SW 1271 (cell line): Measurements from ENCODE around the gene SMYD5.

Source experiments
- DNase-seq, 2 experiments: peaks; one replicate each; lab custom pipeline; 2025; lab: John Stamatoyannopoulos, UW

SMYD5 gene

DNA sequence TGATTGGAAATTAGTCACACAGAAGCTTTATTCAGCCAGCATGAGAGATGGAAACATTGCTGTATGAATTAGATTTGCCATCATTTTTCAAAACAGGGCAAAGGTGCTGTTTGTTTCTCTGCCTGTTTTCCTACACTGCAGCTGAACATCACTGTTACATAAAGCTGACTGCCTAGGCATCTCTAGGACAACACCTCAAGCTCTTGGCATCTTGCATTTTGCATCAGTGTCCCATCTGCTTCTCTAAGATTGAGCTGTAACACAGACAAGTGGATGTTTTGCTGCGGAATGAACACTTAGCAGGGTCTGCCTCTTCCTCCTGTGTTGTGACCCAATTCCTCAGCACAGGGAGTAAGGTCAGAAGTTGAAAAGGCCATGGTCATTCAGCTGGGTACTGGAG is 24.9 kb downstream of the SMYD5 start:
- DNase-seq: no peak

DNA sequence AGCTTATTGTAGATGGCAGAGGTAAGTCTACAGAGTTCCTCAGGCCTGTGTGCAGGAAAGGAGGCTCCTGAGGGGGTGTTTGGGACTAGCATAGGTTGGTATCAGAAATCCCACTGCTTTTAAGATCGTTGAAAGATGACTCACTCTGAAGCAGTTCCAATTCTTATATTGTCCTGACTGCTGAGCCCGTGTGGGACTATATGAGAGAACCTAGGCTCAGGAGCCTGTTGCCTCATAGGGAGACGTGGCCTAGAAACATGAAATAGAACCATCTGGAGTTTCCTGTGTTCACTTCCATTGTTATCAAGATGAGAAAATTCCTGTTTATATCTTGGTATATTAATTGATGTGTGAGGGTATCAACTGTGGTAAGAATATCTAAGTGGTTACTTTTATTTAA is 25.7 kb downstream of the SMYD5 start:
- no peak for DNase-seq

DNA sequence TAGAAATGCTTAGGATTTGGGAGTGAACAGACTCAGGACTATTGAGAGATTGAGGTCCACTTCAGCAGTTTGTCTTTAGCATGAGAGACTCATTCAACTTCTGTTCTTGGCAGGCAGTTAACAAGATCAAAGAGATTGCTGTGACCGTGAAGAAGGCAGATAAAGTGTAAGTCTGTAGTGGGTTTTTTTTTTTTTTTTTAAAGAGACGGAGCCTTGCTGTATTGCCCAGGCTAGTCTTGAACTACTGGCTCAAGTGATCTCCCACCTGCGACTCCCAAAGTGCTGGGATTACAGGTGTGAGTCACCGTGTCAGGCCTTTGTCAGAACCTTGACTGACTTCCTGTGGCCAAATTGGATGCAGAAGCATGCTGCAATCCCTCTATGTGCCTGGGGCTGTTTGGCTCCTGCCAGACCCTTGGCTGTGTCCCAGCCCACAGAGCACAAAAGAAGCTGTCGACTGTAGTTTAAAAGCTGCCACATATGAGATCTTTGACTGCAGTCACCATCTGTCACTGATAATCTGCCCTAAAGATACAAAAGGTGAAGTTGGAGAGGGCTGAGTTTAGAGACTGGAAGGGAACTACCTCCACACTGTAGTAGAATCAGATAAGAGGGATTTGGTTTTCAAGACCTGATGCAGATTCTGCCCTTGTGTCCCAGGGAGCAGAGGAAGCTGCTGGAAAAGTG is 30.0 kb downstream of the SMYD5 start:
- DNase-seq: peak in 1 of 2 experiments; percentile 33

DNA sequence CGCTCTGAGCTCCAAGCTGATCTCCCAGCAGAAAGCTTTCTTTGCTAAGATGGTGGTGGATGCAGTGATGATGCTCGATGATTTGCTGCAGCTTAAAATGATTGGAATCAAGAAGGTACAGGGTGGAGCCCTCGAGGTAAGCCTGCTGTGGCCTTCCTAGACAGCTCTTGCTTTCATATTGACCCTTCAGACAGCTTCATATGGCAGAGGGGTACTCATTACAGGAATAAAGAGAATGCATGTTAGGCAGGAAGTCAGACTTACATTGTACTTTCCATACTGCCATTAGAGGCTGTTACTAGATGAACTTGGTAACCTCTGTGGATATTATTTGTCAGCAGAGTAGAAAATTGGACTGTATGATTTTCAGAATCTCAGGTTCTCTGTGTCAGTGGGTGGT is 30.5 kb downstream of the SMYD5 start:
- no peak for DNase-seq

DNA sequence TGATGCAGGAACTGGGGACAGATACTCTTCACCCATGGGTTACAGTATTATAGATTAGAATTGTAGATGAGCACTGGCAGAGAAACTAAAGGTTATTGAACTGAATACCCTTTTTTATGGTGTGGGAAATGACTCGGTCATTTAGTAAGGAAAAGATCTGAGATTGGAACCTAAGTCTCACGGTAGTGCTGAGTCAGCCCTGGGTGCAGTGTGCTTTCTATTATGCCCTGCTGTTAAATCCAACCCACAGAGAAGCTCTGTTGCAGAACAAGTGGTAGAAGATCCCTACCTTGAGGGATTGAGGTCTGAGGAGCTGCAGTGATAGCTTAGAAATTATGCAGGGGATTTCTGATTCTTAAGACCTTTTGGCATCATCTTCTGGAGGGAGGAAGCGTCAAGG is 32.8 kb downstream of the SMYD5 start:
- no peak for DNase-seq

DNA sequence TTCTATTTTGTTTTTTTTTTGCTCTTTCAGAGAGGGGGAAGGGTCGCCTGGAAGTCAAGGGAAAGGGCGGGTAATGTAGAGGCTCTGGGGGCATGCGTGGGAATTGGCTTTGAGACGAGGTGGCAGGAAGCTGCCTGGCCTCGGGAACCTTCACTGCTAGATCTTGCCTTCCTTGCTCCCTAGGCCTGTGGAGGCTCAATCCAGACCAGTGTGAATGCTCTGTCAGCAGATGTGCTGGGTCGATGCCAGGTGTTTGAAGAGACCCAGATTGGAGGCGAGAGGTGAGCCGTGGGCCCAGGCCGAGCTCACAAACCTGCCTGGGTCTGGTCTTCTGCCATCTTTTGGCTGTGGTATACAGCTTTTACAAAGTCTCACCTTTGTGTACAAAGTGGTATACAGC is 35.6 kb downstream of the SMYD5 start:
- DNase-seq: no peak

DNA sequence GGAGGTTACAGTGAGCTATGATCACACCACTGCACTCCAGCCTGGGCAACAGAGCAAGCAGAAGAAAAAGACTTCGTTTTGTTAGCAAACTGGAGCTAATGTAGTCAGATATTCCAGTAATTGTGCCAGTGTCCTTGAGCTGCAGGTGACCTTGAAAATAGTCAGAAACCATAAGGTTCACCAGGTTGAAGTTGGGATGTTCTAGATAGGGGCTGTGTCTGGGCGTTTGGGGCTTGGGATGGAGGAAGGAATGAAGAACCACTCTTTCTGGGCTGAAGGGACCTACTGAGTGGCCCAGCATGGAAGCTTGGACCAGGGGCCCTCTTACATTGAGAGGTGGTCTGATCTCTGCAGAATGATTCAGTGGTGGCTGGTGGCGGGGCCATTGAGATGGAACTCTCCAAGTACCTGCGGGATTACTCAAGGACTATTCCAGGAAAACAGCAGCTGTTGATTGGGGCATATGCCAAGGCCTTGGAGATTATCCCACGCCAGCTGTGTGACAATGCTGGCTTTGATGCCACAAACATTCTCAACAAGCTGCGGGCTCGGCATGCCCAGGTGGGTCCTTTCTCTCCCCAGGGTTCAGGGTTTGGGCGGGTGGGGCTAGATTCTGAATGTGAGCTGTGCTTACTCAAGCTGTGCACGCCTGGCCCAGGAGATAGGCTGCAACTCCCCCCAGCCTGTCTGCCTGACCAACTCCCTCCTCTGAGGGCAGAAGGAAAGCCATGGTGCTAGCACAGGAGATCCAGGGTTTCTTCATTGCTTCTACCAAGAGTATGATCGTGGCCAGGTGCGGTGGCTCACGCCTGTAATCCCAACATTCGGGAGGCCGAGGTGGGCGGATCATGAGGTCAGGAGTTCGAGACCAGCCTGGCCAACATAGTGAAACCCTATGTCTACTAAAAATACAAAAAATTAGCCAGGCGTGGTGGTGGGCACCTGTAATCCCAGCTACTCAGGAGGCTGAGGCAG is 37.1 kb downstream of the SMYD5 start:
- DNase-seq: no peak

DNA sequence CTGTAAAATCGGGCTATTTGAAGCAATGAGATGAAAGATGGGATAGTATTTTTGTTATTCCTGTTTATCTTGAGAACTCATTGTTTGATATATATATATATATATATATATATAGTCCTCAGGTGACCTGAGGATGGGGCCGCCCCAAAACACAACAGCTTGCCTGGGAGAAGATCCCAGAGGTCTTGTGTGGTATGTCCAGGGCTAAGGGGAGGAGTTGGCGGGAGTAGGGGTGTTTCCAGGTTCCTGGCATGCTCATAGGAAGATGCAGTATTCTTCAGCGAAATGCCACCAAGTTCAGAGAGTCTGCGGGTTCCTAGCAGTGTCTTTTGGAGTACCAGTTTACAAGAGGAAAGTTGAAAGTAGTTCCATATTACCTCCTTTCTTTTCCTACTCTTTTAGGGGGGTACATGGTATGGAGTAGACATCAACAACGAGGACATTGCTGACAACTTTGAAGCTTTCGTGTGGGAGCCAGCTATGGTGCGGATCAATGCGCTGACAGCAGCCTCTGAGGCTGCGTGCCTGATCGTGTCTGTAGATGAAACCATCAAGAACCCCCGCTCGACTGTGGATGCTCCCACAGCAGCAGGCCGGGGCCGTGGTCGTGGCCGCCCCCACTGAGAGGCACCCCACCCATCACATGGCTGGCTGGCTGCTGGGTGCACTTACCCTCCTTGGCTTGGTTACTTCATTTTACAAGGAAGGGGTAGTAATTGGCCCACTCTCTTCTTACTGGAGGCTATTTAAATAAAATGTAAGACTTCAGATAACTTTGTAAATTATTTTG is 38.4 kb downstream of the SMYD5 start:
- no peak for DNase-seq

DNA sequence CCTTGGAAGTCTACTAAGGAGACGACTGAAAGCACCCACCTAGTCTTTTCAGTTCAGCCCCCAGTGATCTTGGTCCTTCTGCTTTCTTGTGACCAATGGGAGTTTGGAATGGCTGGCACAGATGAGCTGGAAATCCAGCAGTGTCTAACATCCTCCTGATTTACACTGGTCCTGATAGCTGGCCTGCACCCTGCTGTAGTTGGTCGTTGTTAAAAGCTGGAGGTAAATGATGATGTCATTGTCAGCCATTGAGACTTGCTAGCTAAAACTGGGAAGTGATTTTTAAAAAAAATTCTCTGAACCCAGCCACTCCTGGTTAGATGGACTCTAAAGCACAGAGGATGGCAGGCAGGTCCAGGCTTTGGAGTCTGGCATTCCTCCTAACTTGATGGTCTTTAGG is 39.4 kb downstream of the SMYD5 start:
- no peak for DNase-seq

DNA sequence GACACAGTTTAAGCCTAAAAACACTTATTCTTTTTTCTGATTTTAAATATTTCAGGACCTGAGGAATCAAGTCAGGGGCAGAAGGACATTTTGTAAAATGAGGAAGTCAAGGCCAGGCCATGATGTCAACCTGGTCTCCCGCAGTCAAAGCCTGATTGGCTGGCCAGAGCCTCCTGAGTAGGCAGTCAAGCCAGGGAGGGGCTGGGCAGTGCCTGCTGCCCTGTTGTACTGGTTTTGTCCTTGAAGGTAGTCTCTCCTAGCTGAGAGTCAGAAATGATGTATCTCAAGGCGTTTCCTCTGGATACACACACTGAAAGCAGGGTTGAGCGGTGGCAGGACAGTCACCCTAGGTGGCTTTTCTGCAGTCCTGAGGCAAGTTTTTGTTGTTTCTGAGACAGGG is 39.9 kb downstream of the SMYD5 start:
- no peak for DNase-seq

DNA sequence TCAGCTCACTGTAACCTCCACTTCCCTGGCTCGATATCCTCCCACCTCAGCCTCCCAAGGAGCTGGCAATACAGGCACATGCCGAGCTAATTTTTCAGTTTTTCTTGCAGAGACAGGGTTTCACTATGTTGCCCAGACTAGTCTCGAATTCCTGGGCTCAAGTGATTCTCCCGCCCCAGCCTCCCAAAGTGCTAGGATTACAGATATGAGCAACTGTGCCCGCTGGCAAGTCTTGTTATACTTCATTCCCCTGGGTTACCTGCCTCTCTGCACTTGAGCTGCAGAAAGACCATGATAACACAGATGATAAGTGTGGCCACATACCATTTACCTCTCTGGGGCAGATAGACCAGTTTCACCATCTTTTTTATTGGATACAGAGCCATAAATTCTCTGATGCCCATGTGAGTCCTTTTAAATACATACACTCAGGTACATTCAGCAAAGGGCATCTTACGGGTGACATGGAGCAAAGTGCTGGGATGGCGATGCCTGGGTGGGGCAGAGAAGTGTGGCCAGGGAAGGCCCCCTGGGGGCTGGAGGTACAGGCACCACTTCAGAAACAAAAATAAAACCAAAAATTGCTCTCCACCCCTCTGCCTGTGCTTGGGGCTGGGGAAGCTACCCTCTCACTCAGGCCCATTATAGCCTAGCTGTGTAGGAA is 40.4 kb downstream of the SMYD5 start:
- no peak for DNase-seq

DNA sequence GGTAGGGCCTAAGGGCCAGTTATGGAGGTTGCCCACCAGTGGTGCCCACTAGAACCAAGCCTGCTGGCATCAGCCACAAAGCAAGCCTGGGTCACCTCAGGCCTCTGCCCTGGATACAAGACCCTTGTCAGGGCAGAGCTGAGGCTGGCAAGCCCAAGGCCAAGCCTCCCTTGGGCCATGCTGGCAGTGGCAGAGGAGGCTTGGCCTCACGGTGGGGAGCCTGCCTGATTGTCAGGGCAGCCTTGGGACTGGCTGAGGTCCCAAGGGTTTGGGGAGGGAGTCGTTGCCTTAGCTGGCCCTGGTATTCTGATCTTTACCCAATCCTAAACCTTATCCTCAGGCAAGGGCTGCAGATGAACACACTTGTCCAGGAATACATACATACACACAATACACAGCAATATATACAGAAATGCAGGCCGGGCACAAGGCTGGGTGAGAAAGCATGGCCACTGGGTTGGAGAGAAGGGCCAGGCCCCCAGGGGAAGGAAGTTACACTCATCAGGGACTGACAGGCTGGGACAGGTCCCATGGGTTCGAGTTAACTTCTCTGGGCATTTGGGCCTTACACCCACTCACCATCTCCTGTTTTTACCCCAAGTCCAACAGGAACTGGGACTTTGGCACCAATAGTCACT is 41.1 kb downstream of the SMYD5 start:
- no peak for DNase-seq

DNA sequence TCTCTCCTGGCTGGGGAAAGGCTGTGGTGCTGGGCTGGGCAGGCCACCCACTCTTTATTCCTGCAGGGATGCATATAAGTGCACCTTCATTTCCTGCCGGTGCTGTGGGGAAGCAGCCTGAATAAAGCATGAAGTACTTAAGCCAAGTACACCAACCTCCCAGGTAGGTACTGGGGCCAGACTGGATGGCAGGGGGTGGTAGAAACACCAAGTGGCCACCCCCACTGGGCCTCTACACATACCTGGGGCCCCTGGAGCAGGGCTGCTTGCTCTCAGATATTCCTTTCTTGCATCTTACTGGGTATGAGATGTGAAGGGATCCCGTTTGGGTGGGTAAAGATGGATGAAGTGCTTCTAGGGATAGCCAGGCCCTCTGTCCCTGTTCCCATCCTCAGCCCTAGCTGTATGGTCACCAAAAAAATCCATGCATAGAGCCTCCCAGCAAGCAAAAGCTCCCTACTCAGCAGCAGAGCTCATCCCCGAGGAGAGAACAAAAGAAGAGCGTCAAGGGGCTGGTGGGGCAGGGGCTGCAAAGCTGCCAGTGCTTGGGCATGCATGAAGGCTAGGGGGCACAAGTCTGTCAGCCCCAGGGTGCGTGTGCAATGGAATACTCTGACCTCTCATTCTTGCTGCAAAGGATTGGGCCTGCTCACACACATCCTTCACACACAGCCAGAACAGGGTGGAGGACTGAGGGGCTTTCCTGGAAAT is 42.0 kb downstream of the SMYD5 start:
- DNase-seq: no peak

DNA sequence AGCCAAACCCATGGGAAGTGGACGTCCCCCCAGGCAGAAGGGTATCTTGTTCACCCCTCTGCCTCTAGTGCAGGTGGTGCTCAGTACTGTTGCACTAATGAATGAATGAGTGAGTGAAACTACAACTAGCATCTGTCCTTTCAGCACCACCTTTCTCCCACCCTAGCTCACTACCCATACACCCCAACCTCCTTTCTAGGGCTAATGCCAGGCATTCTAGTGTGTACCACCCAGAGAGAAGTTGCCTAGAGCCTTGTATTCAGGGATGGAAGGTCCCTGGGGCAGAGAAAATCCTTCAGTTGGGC is 42.5 kb downstream of the SMYD5 start:
- DNase-seq: no peak

DNA sequence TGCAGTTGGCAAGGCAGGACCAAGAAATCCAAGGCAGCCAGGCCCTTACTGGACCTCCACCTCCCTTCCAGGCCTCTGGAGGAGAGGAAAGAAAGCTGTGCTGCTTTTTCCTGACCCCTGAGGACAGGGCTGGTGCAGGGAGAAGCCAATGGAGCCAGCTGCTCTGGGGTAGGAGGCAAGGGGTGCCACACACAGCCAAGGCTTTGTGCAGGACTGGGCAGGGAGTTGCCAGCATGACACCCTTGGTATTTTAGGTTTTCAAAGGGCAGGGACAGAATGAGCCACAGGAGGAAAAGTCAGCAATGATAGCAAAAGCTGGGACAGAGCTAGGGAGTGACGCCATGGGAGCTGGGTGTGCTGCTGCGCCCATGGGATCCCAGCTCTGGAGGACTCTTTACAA is 43.0 kb downstream of the SMYD5 start:
- no peak for DNase-seq

DNA sequence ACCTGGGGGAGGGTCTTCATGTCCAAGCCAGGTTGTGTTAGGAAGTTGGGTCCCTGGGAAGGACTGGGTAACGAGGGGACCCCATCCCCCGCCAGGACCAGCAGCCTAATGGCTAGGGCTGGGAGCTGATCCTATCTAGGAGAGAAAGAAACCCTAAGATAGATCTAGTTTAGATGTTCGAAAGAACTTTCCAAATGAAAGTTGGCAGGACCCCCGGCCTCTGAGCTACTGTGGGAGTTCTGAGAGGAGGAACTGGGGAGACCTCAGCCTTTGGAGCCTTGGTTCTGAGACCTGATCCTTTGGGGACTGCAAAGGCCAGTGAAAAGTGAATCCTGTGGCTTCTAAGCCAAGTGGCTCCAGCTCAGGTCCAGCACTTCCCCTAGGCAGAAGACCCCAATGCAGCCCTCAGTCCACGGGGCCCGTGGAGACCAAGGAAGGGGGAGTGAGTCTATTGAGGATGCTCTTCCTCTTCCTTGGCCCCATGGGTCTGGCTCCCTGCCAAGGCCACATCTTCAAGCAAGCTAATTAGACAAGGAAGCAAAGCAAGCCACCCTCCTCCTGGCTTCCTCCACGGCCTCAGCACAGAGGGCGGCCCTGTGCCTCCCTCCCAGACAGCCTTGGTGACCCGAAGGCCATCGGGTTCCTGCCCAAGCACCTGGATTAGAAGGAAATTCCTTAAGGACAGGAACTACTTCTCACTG is 43.5 kb downstream of the SMYD5 start:
- no peak for DNase-seq

DNA sequence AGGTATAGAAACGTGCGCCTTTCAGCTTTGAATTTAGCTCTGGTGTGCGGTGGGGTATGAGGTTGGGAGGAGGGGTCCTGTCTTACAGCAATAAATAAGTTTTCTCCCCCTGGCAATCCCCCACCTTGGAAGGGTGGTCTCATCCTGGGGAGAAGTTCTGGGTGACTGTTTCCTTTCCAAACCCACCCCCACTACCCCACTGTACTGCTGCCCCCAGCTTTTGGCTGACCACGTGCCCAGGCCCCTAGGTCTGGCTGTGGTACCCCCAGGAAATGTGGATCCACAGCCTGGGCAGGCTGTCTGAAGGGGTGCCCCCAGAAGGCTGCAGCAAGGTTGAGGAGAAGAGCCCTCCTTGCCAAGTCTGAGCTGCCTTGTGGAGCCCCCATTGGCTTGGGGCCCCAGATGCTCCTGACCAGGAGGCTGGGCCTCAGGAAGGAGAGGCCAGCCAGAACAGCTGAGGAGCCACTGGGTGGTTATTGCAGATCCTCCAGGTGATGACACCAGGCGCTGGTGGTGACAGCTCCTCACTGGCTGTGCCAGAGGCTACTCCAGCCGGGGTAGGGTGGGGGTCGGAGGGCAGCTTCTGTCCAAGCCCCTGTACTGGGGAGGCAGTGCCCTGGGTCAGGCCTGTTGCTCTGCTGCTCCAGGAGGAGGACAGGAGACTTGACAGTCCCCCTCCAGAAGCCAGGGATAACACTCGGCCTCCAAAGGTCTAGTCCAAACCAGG is 44.3 kb downstream of the SMYD5 start:
- DNase-seq: no peak

DNA sequence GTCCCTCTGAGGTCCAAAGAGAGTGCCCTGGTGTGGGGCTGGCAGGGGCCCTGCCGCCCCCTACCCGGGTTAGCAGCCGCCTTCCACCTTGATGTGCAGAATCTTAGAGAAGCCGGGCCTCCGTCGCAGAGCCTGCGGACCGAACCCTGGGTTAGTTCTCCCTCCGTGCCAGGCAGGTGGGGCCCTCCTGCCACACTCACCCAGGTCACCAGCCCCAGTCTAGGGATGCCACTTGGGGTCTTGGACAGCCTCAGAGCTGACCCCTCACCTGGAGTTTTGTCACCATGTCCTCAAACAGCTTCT is 44.8 kb downstream of the SMYD5 start:
- DNase-seq: no peak

DNA sequence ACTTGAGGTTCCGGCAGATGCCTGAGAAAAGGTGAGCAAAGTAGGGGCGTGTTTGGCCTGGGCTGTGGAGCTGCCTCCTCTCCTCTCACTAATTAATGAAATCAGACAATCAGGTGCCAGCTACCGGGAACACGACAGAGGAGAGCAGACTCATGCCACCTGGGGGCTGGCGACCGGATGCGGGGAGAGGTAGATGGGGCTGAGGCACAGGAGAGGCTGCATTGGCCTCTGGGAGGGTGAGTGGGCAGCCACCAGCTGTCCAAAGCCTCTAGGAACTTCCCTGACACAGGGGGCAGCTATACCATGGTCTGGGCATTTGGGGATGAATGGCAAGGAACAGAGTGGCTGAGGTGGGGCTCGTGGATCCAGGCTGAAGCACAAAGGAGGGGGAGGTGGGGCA is 45.2 kb downstream of the SMYD5 start:
- DNase-seq: no peak
